Measurements from ENCODE around the gene COL1A2. TPM values are rescaled to one million over a fixed set of nuclear protein-coding genes. Genes with fewer than 3 reads are reported as not detected.

COL1A2 gene
- total and polyA plus RNA-seq, 2 of the 4 experiments (the other 2 are of a cell fraction): 1,211 to 4,454 TPM

- ChIA-PET CTCF (no interaction called here), POLR2A (ENCODE audit: unreplicated experiment) (no interaction called here)
- intact Hi-C loops (cut with micrococcal nuclease) (no loop called here), dilution Hi-C loops (cut with HindIII; ENCODE audit: low sequenced_read_pairs, unreplicated experiment) (no loop called here), in situ Hi-C loops (cut with MboI; ENCODE audit: low sequenced_read_pairs) (no loop called here)
- Histone ChIP-seq H3K18ac (ENCODE audit: low read depth, low read length) (no peak overlapping the region; the same call in none of the 2 replicates), H3K4me3 (ENCODE audit: insufficient read depth, low read depth, low read length) (no peak overlapping the region), H2AK9ac (replicated peaks; ENCODE audit: low read depth, low read length, poor library complexity) (no peak overlapping the region), H2BK120ac (ENCODE audit: low read depth, low read length) (no peak overlapping the region), H3K36me3 (ENCODE audit: control insufficient read depth, insufficient read depth, low read length) (peaks cover 88% of the 10 kb centered on the region), H3K56ac (ENCODE audit: extremely low read depth, insufficient read depth, low read length) (no peak overlapping the region), H2AFZ (replicated peaks; ENCODE audit: low read length, poor library complexity) (no peak overlapping the region), H2BK20ac (ENCODE audit: low read depth, low read length) (no peak overlapping the region), H2AK5ac (ENCODE audit: low read depth, low read length) (no peak overlapping the region), H3K27ac (ENCODE audit: insufficient read depth, low read length) (peak overlapping the region; percentile 93; the same call in 1 of the 2 replicates), H3K9ac (ENCODE audit: low read depth, low read length) (no peak overlapping the region), H3K4me1 (ENCODE audit: control insufficient read depth, insufficient read depth, low read length) (peaks cover 24% of the 10 kb centered on the region), H3K79me1 (ENCODE audit: low read depth in 1 of 2, low read length in 2 of 2) (peaks cover 43 to 59% of the 10 kb centered on the region in 2 experiments), H4K8ac (ENCODE audit: low read depth in 2 of 2, low read length in 2 of 2) (no peak overlapping the region), H3K9me3 (ENCODE audit: control insufficient read depth, insufficient read depth, low read length) (no peaks in the 10 kb centered on the region), H3K23ac (ENCODE audit: low read depth, low read length) (no peak overlapping the region), H2BK15ac (ENCODE audit: low read depth, low read length) (no peak overlapping the region), H4K91ac (ENCODE audit: insufficient read depth, low read depth, low read length) (no peak overlapping the region), H3K9me1 (ENCODE audit: insufficient read depth, low read length) (peaks cover 19% of the 10 kb centered on the region), H4K20me1 (ENCODE audit: insufficient read depth, low read length) (peaks cover 47% of the 10 kb centered on the region), H3K4me2 (ENCODE audit: low read depth, low read length) (no peak overlapping the region), H3K14ac (replicated peaks; ENCODE audit: low read depth, low read length) (no peak overlapping the region), H2BK5ac (ENCODE audit: low read depth, low read length, poor library complexity, severe bottlenecking) (peak overlapping the region; percentile 99), H3K27me3 (ENCODE audit: control insufficient read depth, insufficient read depth, low read length) (no peaks in the 10 kb centered on the region), H3K4ac (ENCODE audit: low read depth, low read length) (no peak overlapping the region), H4K5ac (ENCODE audit: low read depth, low read length) (no peak overlapping the region)
- BruUV-seq (replicated peaks): no TSS peak
- no peak for TF ChIP-seq NFE2L2 (IDR thresholded peaks at IDR 0.05; ENCODE audit: low read depth, low read length)
- TF ChIP-seq SMC3 (IDR thresholded peaks at IDR 0.05; ENCODE audit: low read depth, low read length): no peak
- TF ChIP-seq CTCF (conservative IDR thresholded peaks at IDR 0.05; ENCODE audit: low read depth, low read length): no peak
- TF ChIP-seq RFX5 (IDR thresholded peaks at IDR 0.05; ENCODE audit: low read depth, low read length): no peak
- TF ChIP-seq POLR2A (IDR thresholded peaks at IDR 0.05; ENCODE audit: low read depth, low read length): no peak
- no peak for TF ChIP-seq RCOR1 (IDR thresholded peaks at IDR 0.05; ENCODE audit: insufficient replicate concordance, low read length)
- TF ChIP-seq MXI1 (IDR thresholded peaks at IDR 0.05; ENCODE audit: borderline replicate concordance, low read depth, low read length): no peak
- TF ChIP-seq USF2 (IDR thresholded peaks at IDR 0.05; ENCODE audit: low read depth, low read length): no peak
- TF ChIP-seq BHLHE40 (IDR thresholded peaks at IDR 0.05; ENCODE audit: low read depth, low read length): no peak
- TF ChIP-seq FOS (IDR thresholded peaks at IDR 0.05; ENCODE audit: low read depth, low read length): no peak
- TF ChIP-seq RAD21 (IDR thresholded peaks at IDR 0.05; ENCODE audit: low read length): no peak
- TF ChIP-seq MAZ (IDR thresholded peaks at IDR 0.05; ENCODE audit: borderline replicate concordance, low read depth, low read length): no peak
- no peak for TF ChIP-seq ELK1 (IDR thresholded peaks at IDR 0.05; ENCODE audit: borderline replicate concordance, low read depth, low read length)
- TF ChIP-seq MAFK (IDR thresholded peaks at IDR 0.05; ENCODE audit: low read depth, low read length): no peak
- no peak for ATAC-seq (ENCODE audit: low read depth)
- no peak for DNase-seq
- no CpG with 5 or more reads among the region's 1 CpG for WGBS, 2 experiments (ENCODE audit: extremely low coverage in 2 of 2, insufficient read length in 1 of 2)
Observed at GRCh38 chr7:94422136-94422535, 27.4 kb downstream of the COL1A2 start.
